Glutamatergic neuron (in vitro differentiated cells): ENCODE data around the gene MCM8. TPM values are rescaled to one million over a fixed set of nuclear protein-coding genes. Genes with fewer than 3 reads are reported as not detected.

Source experiments
- DNase-seq: peaks from one replicate; pipeline ENCODE4 v3.0.0; 2022
- H3K27ac Mint-ChIP-seq: one replicate; pipeline ENCODE4 v1.8.0; 2020; ENCODE audit warnings: mild to moderate bottlenecking, mixed read lengths, inconsistent platforms; ENCODE audit not compliant: unreplicated experiment
- H3K27me3 Mint-ChIP-seq: one replicate; pipeline ENCODE4 v1.8.0; 2020; ENCODE audit warnings: mild to moderate bottlenecking, moderate library complexity, mixed read lengths, inconsistent platforms; ENCODE audit not compliant: unreplicated experiment
- H3K36me3 Mint-ChIP-seq: one replicate; pipeline ENCODE4 v1.8.0; 2020; ENCODE audit warnings: mild to moderate bottlenecking, mixed read lengths, inconsistent platforms; ENCODE audit not compliant: unreplicated experiment
- H3K4me1 Mint-ChIP-seq: one replicate; pipeline ENCODE4 v1.8.0; 2020; ENCODE audit warnings: mild to moderate bottlenecking, low read depth, mixed read lengths, inconsistent platforms; ENCODE audit not compliant: unreplicated experiment
- H3K4me3 Mint-ChIP-seq: one replicate; pipeline ENCODE4 v1.8.0; 2020; ENCODE audit warnings: mild to moderate bottlenecking, mixed read lengths, inconsistent platforms; ENCODE audit not compliant: unreplicated experiment
- H3K9me3 Mint-ChIP-seq: one replicate; pipeline ENCODE4 v1.8.0; 2020; ENCODE audit warnings: mild to moderate bottlenecking, moderate library complexity, mixed read lengths, inconsistent platforms; ENCODE audit not compliant: unreplicated experiment
- total RNA-seq: library from RNA; stranded (reverse); fragmentation: NEBNext Ultra II Directional; extraction: Animal tissue kit (Norgen Biotek cat#: 25700); gene quantifications from one replicate; pipeline ENCODE4 v1.2.1, GENCODE V29; 2021; ENCODE audit not compliant: unreplicated experiment
- TF ChIP-seq, protein P1 (sequence below): fragments of 200-600 bp; sonication (generic); IDR thresholded peaks from one replicate; pipeline ENCODE4 v1.5.0; 2021; ENCODE audit not compliant: partially characterized antibody, unreplicated experiment

MCM8 gene
- total RNA-seq, 1 donor from 2014 or later, result 10.1 TPM

DNA sequence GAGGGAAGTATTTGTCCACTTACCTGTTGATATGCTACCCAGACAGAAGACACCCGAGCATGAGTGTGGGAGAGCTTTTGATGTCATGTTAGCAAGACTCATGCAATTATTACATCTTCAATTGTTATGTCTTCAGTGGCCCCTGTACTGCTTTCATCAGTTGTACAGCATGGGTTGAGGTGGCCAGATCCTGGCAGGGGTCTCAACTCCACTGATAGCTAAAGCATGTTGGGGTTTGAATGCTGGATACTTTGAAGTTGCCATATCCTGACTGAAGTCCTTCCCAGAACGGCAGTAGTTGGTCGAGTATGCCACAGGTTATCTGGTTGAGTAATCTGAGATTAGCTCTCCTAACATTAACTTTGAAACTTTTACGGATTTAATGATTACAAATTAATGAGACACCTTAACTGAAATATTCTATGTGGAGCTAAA lies 56.7 kb downstream of the MCM8 start:
- no peak for DNase-seq
- Mint-ChIP-seq H3K27me3 (peaks cover 2% of the 10 kb centered on the region), H3K4me1 (peaks cover 5% of the 10 kb centered on the region), H3K4me3 (peak overlapping the region; percentile 96), H3K27ac (no peak overlapping the region), H3K9me3 (peaks cover 3% of the 10 kb centered on the region), H3K36me3 (no peaks in the 10 kb centered on the region)
- TF ChIP-seq, protein P1, sequence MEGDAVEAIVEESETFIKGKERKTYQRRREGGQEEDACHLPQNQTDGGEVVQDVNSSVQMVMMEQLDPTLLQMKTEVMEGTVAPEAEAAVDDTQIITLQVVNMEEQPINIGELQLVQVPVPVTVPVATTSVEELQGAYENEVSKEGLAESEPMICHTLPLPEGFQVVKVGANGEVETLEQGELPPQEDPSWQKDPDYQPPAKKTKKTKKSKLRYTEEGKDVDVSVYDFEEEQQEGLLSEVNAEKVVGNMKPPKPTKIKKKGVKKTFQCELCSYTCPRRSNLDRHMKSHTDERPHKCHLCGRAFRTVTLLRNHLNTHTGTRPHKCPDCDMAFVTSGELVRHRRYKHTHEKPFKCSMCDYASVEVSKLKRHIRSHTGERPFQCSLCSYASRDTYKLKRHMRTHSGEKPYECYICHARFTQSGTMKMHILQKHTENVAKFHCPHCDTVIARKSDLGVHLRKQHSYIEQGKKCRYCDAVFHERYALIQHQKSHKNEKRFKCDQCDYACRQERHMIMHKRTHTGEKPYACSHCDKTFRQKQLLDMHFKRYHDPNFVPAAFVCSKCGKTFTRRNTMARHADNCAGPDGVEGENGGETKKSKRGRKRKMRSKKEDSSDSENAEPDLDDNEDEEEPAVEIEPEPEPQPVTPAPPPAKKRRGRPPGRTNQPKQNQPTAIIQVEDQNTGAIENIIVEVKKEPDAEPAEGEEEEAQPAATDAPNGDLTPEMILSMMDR, result no peak

DNA sequence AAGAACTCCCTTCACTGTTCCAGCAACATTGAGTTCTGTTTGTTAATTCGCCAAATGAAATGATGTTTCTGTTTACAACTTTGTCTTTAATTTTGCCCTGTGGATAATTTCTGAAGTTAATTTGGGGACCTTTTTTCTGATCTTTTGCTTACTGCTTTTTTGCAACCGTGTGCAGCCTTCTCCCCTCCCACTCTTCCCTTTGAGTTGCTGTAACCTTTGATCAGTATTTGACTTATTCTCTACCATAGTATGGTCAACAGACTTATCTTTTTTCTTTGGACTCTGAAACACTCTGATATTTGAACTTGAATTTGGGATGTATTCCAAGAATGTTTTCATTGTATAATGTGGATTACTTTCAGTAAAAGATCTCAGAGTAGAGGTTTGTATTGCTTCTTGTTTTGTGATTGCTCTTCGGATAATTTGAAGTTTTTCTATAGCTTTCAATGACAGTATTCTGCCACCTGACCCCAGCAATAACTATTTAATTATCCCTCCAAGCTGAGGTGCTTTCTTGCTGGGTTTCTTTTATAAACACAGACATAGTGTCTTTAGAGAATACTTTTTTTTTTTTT lies 57.2 kb downstream of the MCM8 start:
- Mint-ChIP-seq H3K4me3 (peak overlapping the region; percentile 96), H3K9me3 (peaks cover 3% of the 10 kb centered on the region), H3K27me3 (peaks cover 2% of the 10 kb centered on the region), H3K27ac (no peak overlapping the region), H3K36me3 (no peaks in the 10 kb centered on the region), H3K4me1 (peaks cover 5% of the 10 kb centered on the region)
- TF ChIP-seq, protein P1, result no peak
- no peak for DNase-seq

DNA sequence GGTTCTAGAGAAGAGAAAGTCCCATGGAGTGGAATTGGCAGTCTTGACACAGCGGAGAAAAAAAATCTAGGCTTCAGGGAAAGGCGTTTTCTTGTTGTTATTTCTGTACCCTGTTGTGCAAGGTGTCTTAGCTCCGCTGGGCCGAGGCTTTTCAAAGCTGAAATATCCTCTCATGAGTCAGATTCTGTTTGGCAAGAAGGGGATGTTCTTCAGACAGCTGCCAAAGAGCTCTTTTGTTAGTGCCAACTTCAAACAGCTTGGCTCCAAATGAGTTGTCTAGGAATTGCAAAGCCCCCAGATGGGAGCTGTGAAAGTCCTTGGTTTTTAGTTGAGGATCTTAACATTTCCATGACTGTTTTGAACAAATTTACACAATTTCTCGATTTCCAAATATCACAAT lies 57.8 kb downstream of the MCM8 start:
- peaks cover 3% of the 10 kb centered on the region for H3K9me3 Mint-ChIP-seq
- TF ChIP-seq, protein P1, result no peak
- no peaks in the 10 kb centered on the region for H3K36me3 Mint-ChIP-seq
- no peak for DNase-seq
- H3K4me1 Mint-ChIP-seq, result peaks cover 5% of the 10 kb centered on the region
- H3K27ac Mint-ChIP-seq, result no peak overlapping the region
- H3K4me3 Mint-ChIP-seq, result no peak overlapping the region
- peaks cover 2% of the 10 kb centered on the region for H3K27me3 Mint-ChIP-seq

DNA sequence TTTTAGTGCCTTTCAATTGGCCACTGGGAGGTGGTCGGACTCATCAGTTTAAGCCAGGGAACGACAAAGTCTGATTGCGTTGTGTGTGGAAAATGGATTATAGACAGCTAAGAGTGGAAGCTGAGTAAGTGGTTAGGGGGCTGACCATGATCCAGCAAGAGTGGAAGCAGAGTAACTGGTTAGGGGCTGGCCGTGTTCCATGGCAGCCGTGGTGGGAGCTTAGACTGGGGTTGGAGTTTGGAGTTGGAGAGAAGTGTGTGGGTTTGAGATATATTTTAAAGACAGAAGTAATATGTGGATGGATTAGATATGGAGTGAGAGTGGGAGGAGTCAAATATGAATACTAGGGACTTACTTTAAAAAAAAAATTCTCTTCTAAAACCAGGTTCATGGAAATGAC lies 61.7 kb downstream of the MCM8 start:
- Mint-ChIP-seq H3K36me3 (no peaks in the 10 kb centered on the region), H3K27me3 (no peaks in the 10 kb centered on the region), H3K27ac (no peak overlapping the region), H3K4me3 (no peak overlapping the region), H3K4me1 (peaks cover 4% of the 10 kb centered on the region), H3K9me3 (no peaks in the 10 kb centered on the region)
- TF ChIP-seq, protein P1, result no peak
- DNase-seq, result no peak

DNA sequence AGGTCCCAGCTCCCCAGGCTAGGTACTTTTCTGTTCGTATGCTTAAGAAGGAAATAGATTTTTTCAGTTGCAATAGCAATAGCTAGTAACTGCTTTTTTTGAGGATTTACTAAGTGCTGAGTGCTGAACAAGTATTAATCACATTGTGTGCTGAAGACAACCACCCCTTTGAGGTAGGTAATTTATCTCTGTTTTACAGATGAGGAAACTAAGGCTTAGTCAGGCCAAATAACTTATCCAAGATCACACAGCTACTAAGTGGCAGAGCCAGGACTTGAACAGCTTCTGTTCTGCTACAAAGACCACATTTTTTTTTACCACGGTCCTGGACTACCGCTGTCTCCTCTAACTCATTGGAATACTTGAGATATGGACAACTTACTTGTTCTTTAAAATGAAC lies 63.6 kb downstream of the MCM8 start:
- Mint-ChIP-seq H3K27me3 (peaks cover 2% of the 10 kb centered on the region), H3K4me3 (no peak overlapping the region), H3K4me1 (no peaks in the 10 kb centered on the region), H3K27ac (no peak overlapping the region), H3K36me3 (no peaks in the 10 kb centered on the region), H3K9me3 (no peaks in the 10 kb centered on the region)
- TF ChIP-seq, protein P1, result no peak
- no peak for DNase-seq
